ENCODE results near the gene ITGAD. TPM values are rescaled to one million over a fixed set of nuclear protein-coding genes. Genes with fewer than 3 reads are reported as not detected.

ITGAD gene
- total and polyA plus RNA-seq, 4 donors = 0.04 to 3.6 (median 2.1) TPM

DNA sequence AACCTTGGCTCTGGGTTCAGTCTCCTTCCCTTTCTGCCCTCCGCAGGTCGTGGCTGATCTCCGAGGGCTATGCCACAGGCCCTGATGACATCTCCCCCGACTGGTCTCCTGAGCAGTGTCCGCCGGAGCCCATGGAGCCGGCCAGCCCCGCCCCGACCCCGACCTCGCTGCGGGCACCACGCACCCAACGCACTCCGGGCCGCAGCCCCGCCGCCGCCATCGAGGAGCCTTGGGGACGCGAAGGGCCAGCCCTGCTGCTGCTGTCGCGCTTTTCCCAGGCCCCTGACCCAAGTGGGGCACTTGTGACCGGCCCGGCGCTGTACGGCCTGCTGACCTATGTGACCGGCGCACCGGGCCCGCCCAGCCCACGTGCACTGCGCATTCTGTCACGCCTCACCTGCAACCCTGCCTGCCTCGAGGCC, 71.2 kb downstream of the ITGAD start:
- WGBS = 94% methylated on average over 36 of the region's 36 CpGs
- H3K36me3 ChIP-seq (ENCODE audit: control insufficient read depth in 4 of 4, insufficient read depth in 3 of 4, low read depth in 1 of 4, low read length in 3 of 4) = peaks cover 0 to 23% (median 3%) of the 10 kb centered on the region in 4 donors
- H3K9me3 ChIP-seq (ENCODE audit: control insufficient read depth in 4 of 4, low read length in 3 of 4) = no peaks in the 10 kb centered on the region

GRCh38 chr16:31464781-31465260, 71.7 kb downstream of the ITGAD start:
- no peak for TF ChIP-seq JUND (IDR thresholded peaks at IDR 0.05)
- no peak for TF ChIP-seq HNF4G (IDR thresholded peaks at IDR 0.05)
- no peak for DNase-seq (ENCODE audit: low spot score)
- Histone ChIP-seq H3K27ac (ENCODE audit: low read depth in 1 of 2, low read length in 2 of 2) (no peak overlapping the region), H3K9me3 (ENCODE audit: control insufficient read depth in 4 of 4, low read length in 3 of 4) (no peaks in the 10 kb centered on the region), H3K36me3 (ENCODE audit: control insufficient read depth in 4 of 4, insufficient read depth in 3 of 4, low read depth in 1 of 4, low read length in 3 of 4) (peaks cover 0 to 23% (median 3%) of the 10 kb centered on the region in 4 donors), H3K4me3 (ENCODE audit: low read depth in 1 of 3, low read length in 3 of 3) (no peak overlapping the region), H3K4me1 (ENCODE audit: control insufficient read depth in 4 of 4, insufficient read depth in 4 of 4, low read length in 3 of 4) (peaks cover 12 to 39% (median 27%) of the 10 kb centered on the region in 4 donors), H3K9ac (ENCODE audit: low read depth in 1 of 2, low read length in 2 of 2) (no peak overlapping the region), H3K27me3 (ENCODE audit: control insufficient read depth in 4 of 4, insufficient read depth in 4 of 4, low read length in 3 of 4) (no peaks in the 10 kb centered on the region)
- 97% methylated on average over 17 of the region's 17 CpGs for WGBS

More for the DNA sequence above, 71.2 kb downstream of the ITGAD start:
- TF ChIP-seq ZBTB33 (IDR thresholded peaks at IDR 0.05) (no peak), RAD21 (IDR thresholded peaks at IDR 0.05) (no peak)
- H3K9ac ChIP-seq (ENCODE audit: low read depth in 1 of 2, low read length in 2 of 2) = no peak overlapping the region
- no peak overlapping the region for H3K27ac ChIP-seq (ENCODE audit: low read depth in 1 of 2, low read length in 2 of 2)
- DNase-seq (ENCODE audit: low spot score) = no peak
- no peaks in the 10 kb centered on the region for H3K27me3 ChIP-seq (ENCODE audit: control insufficient read depth in 4 of 4, insufficient read depth in 4 of 4, low read length in 3 of 4)
- H3K4me3 ChIP-seq (ENCODE audit: low read depth in 1 of 3, low read length in 3 of 3) = no peak overlapping the region
- peaks cover 12 to 39% (median 27%) of the 10 kb centered on the region in 4 donors for H3K4me1 ChIP-seq (ENCODE audit: control insufficient read depth in 4 of 4, insufficient read depth in 4 of 4, low read length in 3 of 4)

DNA sequence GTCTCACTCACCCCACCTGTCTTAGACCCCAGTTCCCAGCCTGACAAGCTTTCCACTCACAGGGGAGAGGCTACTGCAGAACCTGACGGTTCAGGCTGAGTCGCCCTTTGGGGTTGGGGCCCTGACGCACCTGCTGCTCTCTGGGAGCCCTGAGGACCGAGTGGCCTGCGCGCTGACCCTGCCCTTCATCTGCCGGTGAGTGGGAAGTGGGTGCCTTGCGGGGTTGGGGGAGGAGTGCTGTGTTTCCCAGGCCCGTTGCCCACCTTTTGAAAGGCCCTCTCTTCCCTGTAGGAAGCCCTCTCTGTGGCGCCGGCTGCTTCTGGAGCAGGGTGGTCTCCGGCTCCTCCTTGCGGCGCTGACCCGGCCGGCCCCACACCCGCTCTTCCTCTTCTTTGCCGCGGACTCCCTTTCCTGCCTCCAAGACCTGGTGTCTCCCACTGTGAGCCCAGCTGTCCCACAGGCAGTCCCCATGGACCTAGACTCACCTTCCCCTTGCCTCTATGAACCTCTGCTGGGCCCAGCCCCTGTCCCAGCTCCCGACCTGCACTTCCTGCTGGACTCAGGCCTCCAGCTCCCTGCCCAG, 72.7 kb downstream of the ITGAD start:
- H3K27me3 ChIP-seq (ENCODE audit: control insufficient read depth in 4 of 4, insufficient read depth in 4 of 4, low read length in 3 of 4) = no peaks in the 10 kb centered on the region
- 90% methylated on average over 20 of the region's 20 CpGs for WGBS
- no peak overlapping the region for H3K9ac ChIP-seq (ENCODE audit: low read depth in 1 of 2, low read length in 2 of 2)
- H3K9me3 ChIP-seq (ENCODE audit: control insufficient read depth in 4 of 4, low read length in 3 of 4) = no peaks in the 10 kb centered on the region
- no peak overlapping the region for H3K27ac ChIP-seq (ENCODE audit: low read depth in 1 of 2, low read length in 2 of 2)
- no peak overlapping the region for H3K4me3 ChIP-seq (ENCODE audit: low read depth in 1 of 3, low read length in 3 of 3)
- DNase-seq (ENCODE audit: low spot score) = no peak
- peaks cover 0 to 23% (median 3%) of the 10 kb centered on the region in 4 donors for H3K36me3 ChIP-seq (ENCODE audit: control insufficient read depth in 4 of 4, insufficient read depth in 3 of 4, low read depth in 1 of 4, low read length in 3 of 4)
- TF ChIP-seq JUND (IDR thresholded peaks at IDR 0.05) (no peak), GABPA (IDR thresholded peaks at IDR 0.05 in 1 of 2, conservative IDR thresholded peaks at IDR 0.05 in 1 of 2) (no peak)
- TF ChIP-seq, protein P1, sequence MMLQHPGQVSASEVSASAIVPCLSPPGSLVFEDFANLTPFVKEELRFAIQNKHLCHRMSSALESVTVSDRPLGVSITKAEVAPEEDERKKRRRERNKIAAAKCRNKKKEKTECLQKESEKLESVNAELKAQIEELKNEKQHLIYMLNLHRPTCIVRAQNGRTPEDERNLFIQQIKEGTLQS (IDR thresholded peaks at IDR 0.05) = no peak
- peaks cover 9 to 29% (median 17%) of the 10 kb centered on the region in 4 donors for H3K4me1 ChIP-seq (ENCODE audit: control insufficient read depth in 4 of 4, insufficient read depth in 4 of 4, low read length in 3 of 4)

- 94% methylated on average over 18 of the region's 18 CpGs for WGBS
- H3K4me3 ChIP-seq (ENCODE audit: low read depth in 1 of 3, low read length in 3 of 3) = no peak overlapping the region
- TF ChIP-seq GABPA (IDR thresholded peaks at IDR 0.05 in 1 of 2, conservative IDR thresholded peaks at IDR 0.05 in 1 of 2) (no peak), FOXA1 (IDR thresholded peaks at IDR 0.05) (no peak), YY1 (IDR thresholded peaks at IDR 0.05) (no peak)
- no peak for DNase-seq (ENCODE audit: low spot score)
- H3K9me3 ChIP-seq (ENCODE audit: control insufficient read depth in 4 of 4, low read length in 3 of 4) = no peaks in the 10 kb centered on the region
- H3K4me1 ChIP-seq (ENCODE audit: control insufficient read depth in 4 of 4, insufficient read depth in 4 of 4, low read length in 3 of 4) = peaks cover 7 to 24% (median 14%) of the 10 kb centered on the region in 4 donors
- no peak overlapping the region for H3K27ac ChIP-seq (ENCODE audit: low read depth in 1 of 2, low read length in 2 of 2)
- H3K36me3 ChIP-seq (ENCODE audit: control insufficient read depth in 4 of 4, insufficient read depth in 3 of 4, low read depth in 1 of 4, low read length in 3 of 4) = peaks cover 0 to 23% (median 3%) of the 10 kb centered on the region in 4 donors
- no peaks in the 10 kb centered on the region for H3K27me3 ChIP-seq (ENCODE audit: control insufficient read depth in 4 of 4, insufficient read depth in 4 of 4, low read length in 3 of 4)
- H3K9ac ChIP-seq (ENCODE audit: low read depth in 1 of 2, low read length in 2 of 2) = no peak overlapping the region
Observed at GRCh38 chr16:31466381-31466841, 73.3 kb downstream of the ITGAD start.
